Endothelial cell of umbilical vein (primary cell): ENCODE results near the gene KRTAP10-8.
"Not testable (repeated sequence)": the region's sequence is repeated elsewhere in the genome, so short reads cannot be mapped to it uniquely, and the experiment has no call there.

Experiments
- CTCF ChIP-seq, 2 donors: IDR thresholded peaks; 1 replicate in 1 of 2; 2 replicates in 1 of 2; pipeline ENCODE4 v1.5.1; 2011; ENCODE audit warnings: low read length in 2 of 2, mild to moderate bottlenecking in 2 of 2, moderate library complexity in 2 of 2, control low read depth in 1 of 2, inconsistent platforms in 1 of 2, low read depth in 1 of 2; ENCODE audit not compliant: insufficient read depth in 1 of 2; ENCODE audit errors: extremely low read depth in 1 of 2
- POLR2A ChIP-seq: IDR thresholded peaks from 2 replicates; pipeline ENCODE4 v1.6.1; 2012; ENCODE audit warnings: low read depth, mild to moderate bottlenecking, control low read depth, low read length

- TF ChIP-seq CTCF (IDR thresholded peaks at IDR 0.05; ENCODE audit: extremely low read depth in 1 of 2, insufficient read depth in 1 of 2, low read depth in 1 of 2, low read length in 2 of 2); POLR2A: not testable (repeated sequence)
Observed at GRCh38 chr21:44638506-44639330, 26.8 kb downstream of the KRTAP10-8 start.
